KOPT-K1 (cell line): ENCODE measurements around the gene NLGN4Y.

Experiments used
- H3K27ac ChIP-seq: fragments of 200-600 bp; sonication (generic); 2 replicates; pipeline ENCODE4 v1.5.1; 2016; ENCODE audit warnings: antibody characterized with exemption, mild to moderate bottlenecking, low read depth, low read length; ENCODE audit not compliant: poor library complexity, severe bottlenecking
- H3K36me3 ChIP-seq: fragments of 200-600 bp; sonication (generic); 2 replicates; pipeline ENCODE4 v1.5.1; 2017; ENCODE audit warnings: antibody characterized with exemption, mild to moderate bottlenecking, low read length, moderate library complexity; ENCODE audit not compliant: insufficient read depth
- H3K9me3 ChIP-seq: fragments of 200-600 bp; sonication (generic); 2 replicates; pipeline ENCODE4 v1.5.1; 2017; ENCODE audit warnings: antibody characterized with exemption, low read length, mild to moderate bottlenecking; ENCODE audit not compliant: insufficient read depth, poor library complexity, severe bottlenecking

Gene NLGN4Y

DNA sequence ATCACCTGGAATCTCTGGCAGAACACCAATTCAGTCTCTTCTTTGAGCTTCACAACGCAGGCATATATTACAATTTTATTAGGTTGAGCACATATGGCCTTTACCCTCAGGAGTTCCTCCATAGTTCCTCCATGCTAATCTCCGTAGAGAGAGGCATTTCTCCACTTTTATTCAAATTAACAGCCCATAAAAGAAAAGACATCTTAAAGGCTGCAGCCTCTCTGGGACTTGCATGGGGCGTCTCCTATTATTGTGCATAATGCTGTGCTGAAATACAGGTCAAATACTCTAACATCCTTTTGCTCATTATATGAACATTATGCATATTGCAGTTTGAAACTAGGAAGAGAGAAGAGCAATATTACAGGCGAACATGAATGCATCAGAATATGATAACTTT lies 253.9 kb downstream of the NLGN4Y start:
- H3K27ac ChIP-seq, result no peak overlapping the region
- H3K9me3 ChIP-seq, result peaks cover 8% of the 10 kb centered on the region
- H3K36me3 ChIP-seq, result no peaks in the 10 kb centered on the region

DNA sequence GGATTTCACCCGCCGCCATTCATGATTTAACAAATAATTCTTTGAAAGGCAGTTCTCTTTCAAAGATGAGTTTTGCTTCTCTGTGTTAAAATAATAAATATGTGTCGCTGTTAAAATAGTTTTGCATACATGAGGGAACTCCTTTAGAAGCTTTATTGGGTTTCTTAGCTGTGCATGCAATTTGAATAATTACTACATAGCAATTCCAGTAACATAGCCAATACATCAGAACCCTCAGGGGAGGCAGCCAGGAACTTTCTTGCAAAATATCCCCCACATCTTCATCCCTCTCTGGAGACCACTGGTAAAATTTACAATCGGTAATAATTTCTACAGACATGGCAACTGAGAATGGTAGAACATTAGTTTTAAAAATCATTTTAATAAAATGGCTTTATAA lies 268.8 kb downstream of the NLGN4Y start:
- H3K36me3 ChIP-seq, result no peaks in the 10 kb centered on the region
- H3K9me3 ChIP-seq, result no peaks in the 10 kb centered on the region
- H3K27ac ChIP-seq, result no peak overlapping the region

DNA sequence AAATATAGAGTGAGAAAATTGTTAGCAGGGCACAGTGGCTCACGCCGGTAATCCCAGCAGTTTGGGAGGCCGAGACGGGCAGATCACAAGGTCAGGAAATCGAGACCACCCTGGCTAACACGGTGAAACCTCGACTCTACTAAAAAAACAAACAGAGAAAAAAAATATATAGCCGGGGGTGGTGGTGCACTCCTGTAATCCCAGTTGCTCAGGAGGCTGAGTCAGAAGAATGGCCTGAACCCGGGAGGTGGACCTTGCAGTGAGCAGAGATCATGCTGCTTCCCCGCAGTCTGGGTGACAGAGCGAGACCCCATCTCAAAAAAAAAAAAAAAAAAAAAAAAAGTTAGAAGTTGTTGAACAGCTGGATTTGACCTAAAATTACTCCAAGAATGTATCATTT lies 269.3 kb downstream of the NLGN4Y start:
- Histone ChIP-seq H3K36me3 (no peaks in the 10 kb centered on the region), H3K27ac (no peak overlapping the region), H3K9me3 (no peaks in the 10 kb centered on the region)

DNA sequence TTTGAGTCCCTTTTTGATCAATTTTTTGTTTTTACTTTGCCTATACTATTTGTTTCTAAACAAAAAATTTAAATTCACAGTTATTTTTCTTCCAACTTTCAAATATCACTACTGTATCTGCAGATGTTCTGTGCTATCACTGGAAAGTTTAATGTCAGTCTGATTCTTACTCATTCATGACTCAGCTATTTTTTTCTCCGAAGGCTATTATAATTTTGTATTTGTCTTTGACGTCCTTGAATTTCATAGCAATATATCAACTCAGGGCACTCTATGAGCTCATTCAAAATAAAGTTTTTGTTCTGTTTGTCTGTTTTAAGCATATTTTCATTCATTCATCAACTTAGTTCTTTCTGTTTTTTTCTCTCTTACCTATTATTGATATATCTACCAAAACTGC lies 273.7 kb downstream of the NLGN4Y start:
- no peaks in the 10 kb centered on the region for H3K9me3 ChIP-seq
- H3K36me3 ChIP-seq, result no peaks in the 10 kb centered on the region
- H3K27ac ChIP-seq, result no peak overlapping the region

DNA sequence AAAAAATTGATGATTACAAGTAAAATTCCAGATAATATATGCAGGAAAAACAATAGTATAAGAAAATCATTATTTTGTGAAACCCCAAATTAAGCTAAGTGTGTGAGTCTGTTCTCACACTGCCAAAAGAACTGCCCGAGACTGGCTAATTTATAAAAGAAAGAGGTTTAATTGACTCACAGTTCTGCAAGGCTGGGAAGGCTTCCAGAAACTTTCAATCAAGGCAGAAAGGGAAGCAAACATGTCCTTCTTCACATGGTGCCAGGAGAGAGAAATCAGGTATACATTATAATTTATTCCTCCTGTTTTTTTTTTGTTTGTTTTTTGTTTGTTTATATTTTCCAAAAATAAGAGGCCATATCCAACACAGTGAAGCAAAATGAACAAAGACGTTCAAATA lies 276.8 kb downstream of the NLGN4Y start:
- no peaks in the 10 kb centered on the region for H3K36me3 ChIP-seq
- H3K27ac ChIP-seq, result no peak overlapping the region
- no peaks in the 10 kb centered on the region for H3K9me3 ChIP-seq

DNA sequence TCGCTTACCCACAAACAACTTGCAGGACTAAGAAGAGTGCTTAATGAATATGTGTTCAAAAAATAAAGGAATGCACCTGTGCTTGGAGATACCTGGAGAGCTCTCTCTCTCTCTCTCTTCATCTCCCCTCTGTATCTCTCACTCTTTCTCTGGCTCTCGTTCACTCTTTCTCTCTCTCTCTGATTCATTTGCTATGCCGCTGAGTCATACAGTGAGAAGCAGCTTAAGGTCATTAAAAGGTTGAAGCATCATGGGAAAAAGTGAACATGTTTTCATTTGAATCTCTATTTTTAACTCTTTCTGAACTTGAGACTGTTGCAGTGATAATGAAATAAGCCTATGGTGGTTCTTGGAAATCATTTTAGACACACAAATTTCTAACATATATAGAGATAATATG lies 277.8 kb downstream of the NLGN4Y start:
- no peaks in the 10 kb centered on the region for H3K36me3 ChIP-seq
- H3K9me3 ChIP-seq, result no peaks in the 10 kb centered on the region
- H3K27ac ChIP-seq, result no peak overlapping the region

DNA sequence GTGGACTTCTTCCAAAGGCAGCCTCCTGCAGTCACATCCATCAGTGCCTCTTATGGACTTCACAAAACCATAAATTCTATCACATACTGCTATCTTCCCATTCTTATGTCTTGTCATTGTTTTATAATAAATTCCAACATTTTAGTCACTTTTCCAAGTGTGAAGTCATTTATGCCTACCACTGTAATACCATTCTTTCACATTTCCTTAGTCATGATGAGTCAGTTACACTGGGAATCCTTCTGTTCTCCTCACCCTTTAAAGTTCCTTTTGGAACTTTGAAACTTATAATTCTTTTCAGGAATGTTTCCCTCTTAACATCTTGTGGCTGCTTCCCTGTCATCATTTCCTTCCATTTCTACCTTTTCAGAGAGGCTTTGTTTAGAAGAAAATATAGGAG lies 279.7 kb downstream of the NLGN4Y start:
- no peaks in the 10 kb centered on the region for H3K9me3 ChIP-seq
- H3K27ac ChIP-seq, result no peak overlapping the region
- no peaks in the 10 kb centered on the region for H3K36me3 ChIP-seq

DNA sequence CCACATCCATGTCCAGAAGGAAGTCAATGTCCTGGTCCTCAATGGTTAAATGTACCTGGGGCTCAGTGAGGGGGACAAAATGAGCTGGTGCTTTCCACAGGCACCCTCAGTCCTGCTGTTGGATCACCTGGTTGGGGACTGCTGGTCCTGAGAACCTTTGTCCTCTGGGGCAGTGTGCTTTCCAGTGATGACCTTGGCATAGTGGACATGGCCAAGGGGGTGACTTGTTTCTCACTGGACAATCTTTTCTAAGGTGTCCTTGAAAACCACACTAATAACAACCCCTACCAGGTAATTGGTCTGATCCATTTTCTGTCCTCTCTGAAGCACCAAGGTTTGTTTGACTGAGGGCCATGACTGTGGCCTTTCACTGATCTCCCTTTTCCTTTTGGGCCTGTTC lies 294.1 kb downstream of the NLGN4Y start:
- H3K27ac ChIP-seq, result no peak overlapping the region
- H3K36me3 ChIP-seq, result no peaks in the 10 kb centered on the region
- H3K9me3 ChIP-seq, result no peaks in the 10 kb centered on the region

DNA sequence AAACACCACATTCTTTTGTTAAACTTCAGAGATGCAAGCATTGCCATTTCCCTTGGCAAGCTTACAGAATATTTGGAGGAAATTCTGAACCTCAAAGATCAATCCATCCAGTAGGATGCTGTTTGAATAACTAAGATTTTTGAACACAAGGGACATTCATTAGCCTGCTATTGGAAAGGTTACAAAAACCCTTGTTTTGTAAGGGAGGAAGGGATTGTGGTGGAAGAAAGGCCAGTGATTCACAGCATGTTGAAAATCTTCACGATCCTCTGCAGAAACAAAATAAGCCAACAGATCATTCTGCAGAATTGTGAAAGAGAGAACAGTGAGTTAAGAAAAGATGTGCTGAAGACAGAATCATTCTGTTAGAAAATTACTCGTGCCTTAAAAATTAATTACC lies 297.9 kb downstream of the NLGN4Y start:
- Histone ChIP-seq H3K27ac (no peak overlapping the region), H3K9me3 (no peaks in the 10 kb centered on the region), H3K36me3 (no peaks in the 10 kb centered on the region)

DNA sequence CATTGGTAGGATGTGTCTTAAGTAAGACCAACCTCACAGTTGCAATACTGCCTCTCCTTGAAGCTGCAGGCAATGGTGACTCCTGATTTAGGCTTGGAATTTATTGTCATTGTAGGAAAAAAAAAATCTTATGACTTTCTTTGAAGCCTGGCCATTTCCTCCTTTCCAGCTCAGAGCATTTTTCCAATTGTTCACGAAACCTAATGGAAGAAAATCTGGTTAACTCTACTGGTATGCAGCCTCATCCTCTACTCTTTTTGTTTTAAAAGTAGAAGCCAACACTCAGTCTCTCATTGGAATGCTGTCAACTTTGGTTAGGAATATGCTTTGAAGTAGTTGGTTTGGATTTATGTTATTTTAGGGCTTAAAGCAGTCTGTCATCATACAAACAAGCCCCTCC lies 298.6 kb downstream of the NLGN4Y start:
- H3K36me3 ChIP-seq, result no peaks in the 10 kb centered on the region
- no peaks in the 10 kb centered on the region for H3K9me3 ChIP-seq
- no peak overlapping the region for H3K27ac ChIP-seq

DNA sequence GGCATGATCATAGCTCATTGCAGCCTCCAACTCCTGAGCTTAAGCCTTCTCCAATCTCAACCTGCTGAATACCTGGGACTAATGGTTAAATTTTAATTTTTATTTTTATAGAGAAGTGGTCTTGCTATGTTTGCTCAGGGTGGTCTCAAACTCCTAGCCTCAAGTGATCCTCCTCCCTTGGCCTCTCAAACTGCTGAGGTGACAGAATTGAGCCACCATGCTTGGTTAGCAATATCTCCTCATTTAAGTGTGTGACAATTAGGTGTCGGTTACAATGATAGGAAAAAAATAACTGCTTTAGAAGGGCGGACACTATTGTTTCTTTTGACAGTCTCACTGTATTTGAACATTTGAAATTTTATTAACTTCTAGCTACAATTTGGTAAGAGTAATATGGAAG lies 300.3 kb downstream of the NLGN4Y start:
- H3K27ac ChIP-seq, result no peak overlapping the region
- H3K36me3 ChIP-seq, result no peaks in the 10 kb centered on the region
- no peaks in the 10 kb centered on the region for H3K9me3 ChIP-seq

DNA sequence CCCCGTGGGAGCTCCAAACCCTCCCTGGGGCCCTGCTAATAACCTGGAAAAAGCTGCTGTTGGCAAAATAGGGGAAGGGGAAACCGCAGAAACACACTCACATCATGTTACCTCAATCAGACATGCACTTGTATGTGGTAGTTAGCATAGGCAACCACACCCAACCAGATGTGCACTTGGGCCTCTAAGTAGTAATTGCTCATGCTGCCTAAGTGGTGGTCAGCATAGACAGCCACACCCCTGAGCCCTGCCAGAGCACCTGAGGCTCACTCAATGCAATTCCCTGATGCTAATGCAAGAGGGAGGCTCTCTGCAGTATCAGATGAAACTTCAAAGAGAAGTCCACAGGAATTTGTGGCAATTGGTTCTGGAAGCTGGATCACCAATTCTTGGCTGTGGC lies 301.4 kb downstream of the NLGN4Y start:
- no peak overlapping the region for H3K27ac ChIP-seq
- no peaks in the 10 kb centered on the region for H3K9me3 ChIP-seq
- no peaks in the 10 kb centered on the region for H3K36me3 ChIP-seq

DNA sequence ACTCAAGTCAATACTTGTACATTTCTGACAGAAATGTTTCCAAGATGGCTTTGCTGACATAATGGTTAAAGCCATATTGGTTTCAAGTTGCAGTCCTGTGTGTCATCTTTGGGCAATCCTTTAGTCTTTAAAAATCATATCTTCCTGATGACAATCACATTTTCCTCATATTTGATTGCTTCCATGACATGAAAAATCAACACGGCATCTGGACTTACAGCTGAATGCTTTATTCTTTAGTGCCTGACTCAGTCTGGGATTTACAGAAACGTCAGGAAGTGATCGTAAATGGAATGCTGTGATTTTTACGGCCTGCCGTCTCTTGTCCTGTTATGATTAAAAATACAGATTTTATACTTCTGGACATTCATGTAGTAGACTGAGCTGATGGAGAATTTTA lies 304.2 kb downstream of the NLGN4Y start:
- Histone ChIP-seq H3K9me3 (no peaks in the 10 kb centered on the region), H3K36me3 (no peaks in the 10 kb centered on the region), H3K27ac (no peak overlapping the region)

DNA sequence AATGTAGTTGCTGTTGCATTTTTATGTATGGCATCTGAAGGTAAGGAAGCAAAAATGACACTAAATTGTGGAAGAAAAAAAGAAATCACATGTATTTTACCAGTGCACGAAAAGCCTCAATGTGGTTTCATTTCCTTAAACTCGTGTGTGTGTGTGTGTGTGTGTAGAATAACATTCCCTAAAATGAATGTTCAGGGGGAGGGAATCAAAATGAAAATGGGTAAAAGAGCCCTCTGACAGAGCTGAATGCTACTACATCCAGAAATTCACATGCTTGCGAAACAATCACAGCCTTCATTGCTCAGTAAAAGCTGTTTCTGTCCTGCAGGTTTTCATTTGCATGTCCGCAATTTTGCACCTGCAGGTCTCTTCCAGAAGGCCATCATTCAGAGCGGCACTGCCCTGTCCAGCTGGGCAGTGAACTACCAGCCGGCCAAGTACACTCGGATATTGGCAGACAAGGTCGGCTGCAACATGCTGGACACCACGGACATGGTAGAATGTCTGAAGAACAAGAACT lies 305.1 kb downstream of the NLGN4Y start:
- Histone ChIP-seq H3K27ac (no peak overlapping the region), H3K36me3 (no peaks in the 10 kb centered on the region), H3K9me3 (no peaks in the 10 kb centered on the region)

DNA sequence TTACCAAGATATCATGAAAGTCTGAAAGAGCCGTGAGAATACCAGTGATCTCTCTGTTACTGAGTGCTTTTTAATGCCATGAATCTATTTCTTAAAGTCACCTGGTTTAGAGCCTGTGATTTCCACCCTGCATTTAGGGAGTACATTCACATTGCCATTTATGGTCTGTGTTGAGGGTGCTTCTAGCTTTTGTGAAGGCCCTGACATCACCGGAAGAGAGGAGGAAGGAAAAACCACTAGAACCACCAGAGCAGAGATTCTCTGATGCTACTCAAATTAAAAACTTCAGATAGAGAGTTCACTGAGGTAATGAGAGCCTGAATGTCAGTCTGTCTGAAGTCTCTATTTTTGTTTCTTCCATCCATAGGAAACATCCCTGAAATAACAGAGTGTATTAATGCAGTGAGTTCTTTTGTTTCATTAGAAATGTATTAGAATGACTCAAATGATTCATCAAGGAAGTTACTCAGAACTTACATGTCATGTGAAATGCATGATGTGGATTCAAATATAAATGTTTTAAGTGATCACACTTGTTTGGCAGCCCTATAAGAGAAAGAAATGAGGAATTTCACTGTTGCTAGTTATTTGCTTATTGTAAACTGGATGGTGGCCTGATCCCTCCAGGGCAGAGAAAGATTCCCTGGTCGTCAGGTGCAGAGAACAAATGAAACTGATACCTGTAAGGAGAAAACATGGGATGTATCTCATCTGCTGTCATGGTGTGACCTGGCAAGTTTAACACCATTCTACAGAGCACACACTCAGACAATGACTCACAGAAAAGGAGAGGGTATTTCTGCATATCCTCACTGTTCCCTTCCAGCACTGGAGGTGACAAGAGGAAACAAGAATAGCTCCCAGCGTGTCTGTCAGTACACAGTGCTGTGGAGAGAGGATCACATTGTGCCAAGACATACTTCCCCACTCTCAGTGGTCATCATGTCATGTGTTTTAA lies 310.1 kb downstream of the NLGN4Y start:
- no peak overlapping the region for H3K27ac ChIP-seq

DNA sequence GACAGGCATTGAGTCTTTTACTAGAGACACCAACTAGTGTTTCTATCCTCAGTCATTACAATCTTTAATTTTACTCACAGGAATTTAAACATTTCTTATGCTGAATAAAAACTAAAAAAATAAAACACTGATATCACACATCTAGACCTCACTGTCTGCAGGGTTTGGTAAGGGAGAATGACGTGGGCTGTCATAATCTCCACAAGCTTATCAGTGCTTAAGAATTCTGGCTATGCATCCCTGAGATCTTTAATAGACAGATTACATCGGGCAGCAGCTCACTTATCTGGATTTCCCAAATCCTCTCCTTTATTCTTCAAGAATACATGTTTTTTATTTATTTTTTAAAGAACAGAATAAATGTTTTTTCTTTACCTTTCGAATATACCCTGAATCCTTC lies 313.1 kb downstream of the NLGN4Y start:
- Histone ChIP-seq H3K27ac (no peak overlapping the region), H3K9me3 (no peaks in the 10 kb centered on the region), H3K36me3 (no peaks in the 10 kb centered on the region; the same call in 1 of the 2 replicates)

More for the DNA sequence above, 310.1 kb downstream of the NLGN4Y start:
- Histone ChIP-seq H3K9me3 (no peaks in the 10 kb centered on the region), H3K36me3 (no peaks in the 10 kb centered on the region)
